ENCODE results near the gene AXDND1. TPM values are rescaled to one million over a fixed set of nuclear protein-coding genes. Genes with fewer than 3 reads are reported as not detected.
"Not testable (repeated sequence)": the region's sequence is repeated elsewhere in the genome, so short reads cannot be mapped to it uniquely, and the experiment has no call there.

Gene AXDND1
- total RNA-seq, 1 experiment from 2014 or later = 0.15 TPM

- Histone ChIP-seq H3K4me1 (ENCODE audit: low read length) (no peaks in the 10 kb centered on the region), H3K4me2 (ENCODE audit: low read depth, low read length, poor library complexity, severe bottlenecking) (no peak overlapping the region), H3K27ac (ENCODE audit: low read length) (no peak overlapping the region), H3K79me2 (ENCODE audit: low read length) (no peaks in the 10 kb centered on the region), H3K36me3 (ENCODE audit: insufficient read depth, low read length) (no peaks in the 10 kb centered on the region), H4K20me1 (ENCODE audit: insufficient read depth, low read depth, low read length) (no peaks in the 10 kb centered on the region), H3K9ac (ENCODE audit: low read length) (no peak overlapping the region), H2AFZ (ENCODE audit: low read length) (no peak overlapping the region), H3K9me2 (replicated peaks; ENCODE audit: insufficient read depth, low read length) (no peaks in the 10 kb centered on the region), H3K9me3 (ENCODE audit: low read length) (no peaks in the 10 kb centered on the region), H3K27me3 (ENCODE audit: low read length) (no peaks in the 10 kb centered on the region), H3K4me3 (ENCODE audit: low read length) (no peak overlapping the region)
- no peak for DNase-seq
These were observed 14.5 kb downstream of the AXDND1 start for GRCh38 chr1:179380299-179380698.

GRCh38 chr1:179384027-179384426, 18.3 kb downstream of the AXDND1 start:
- no peaks in the 10 kb centered on the region for H3K27me3 ChIP-seq (ENCODE audit: low read length)
- no peak overlapping the region for H2AFZ ChIP-seq (ENCODE audit: low read length)
- no peaks in the 10 kb centered on the region for H3K9me3 ChIP-seq (ENCODE audit: low read length)
- no peak overlapping the region for H3K4me2 ChIP-seq (ENCODE audit: low read depth, low read length, poor library complexity, severe bottlenecking)
- no peak overlapping the region for H3K4me3 ChIP-seq (ENCODE audit: low read length)
- H4K20me1 ChIP-seq (ENCODE audit: insufficient read depth, low read depth, low read length) = no peaks in the 10 kb centered on the region
- H3K79me2 ChIP-seq (ENCODE audit: low read length) = no peaks in the 10 kb centered on the region
- no peaks in the 10 kb centered on the region for H3K9me2 ChIP-seq (replicated peaks; ENCODE audit: insufficient read depth, low read length)
- H3K9ac ChIP-seq (ENCODE audit: low read length) = no peak overlapping the region
- no peaks in the 10 kb centered on the region for H3K36me3 ChIP-seq (ENCODE audit: insufficient read depth, low read length)
- no peak for DNase-seq
- H3K4me1 ChIP-seq (ENCODE audit: low read length) = no peaks in the 10 kb centered on the region
- H3K27ac ChIP-seq (ENCODE audit: low read length) = no peak overlapping the region

GRCh38 chr1:179385510-179385909, 19.7 kb downstream of the AXDND1 start:
- H3K9ac ChIP-seq (ENCODE audit: low read length) = no peak overlapping the region
- no peaks in the 10 kb centered on the region for H3K36me3 ChIP-seq (ENCODE audit: insufficient read depth, low read length)

GRCh38 chr1:179393721-179394120, 27.9 kb downstream of the AXDND1 start:
- Histone ChIP-seq H3K27ac (ENCODE audit: low read length) (no peak overlapping the region), H3K4me2 (ENCODE audit: low read depth, low read length, poor library complexity, severe bottlenecking) (no peak overlapping the region), H3K9ac (ENCODE audit: low read length) (no peak overlapping the region), H3K4me3 (ENCODE audit: low read length) (no peak overlapping the region), H3K36me3 (ENCODE audit: insufficient read depth, low read length) (no peaks in the 10 kb centered on the region), H2AFZ (ENCODE audit: low read length) (no peak overlapping the region), H3K79me2 (ENCODE audit: low read length) (no peaks in the 10 kb centered on the region), H3K4me1 (ENCODE audit: low read length) (no peaks in the 10 kb centered on the region), H3K9me2 (replicated peaks; ENCODE audit: insufficient read depth, low read length) (no peaks in the 10 kb centered on the region), H3K9me3 (ENCODE audit: low read length) (0 out of 2 replicates have a peak, but pooled peaks cover 4% of the 10 kb centered on the region), H3K27me3 (ENCODE audit: low read length) (no peaks in the 10 kb centered on the region), H4K20me1 (ENCODE audit: insufficient read depth, low read depth, low read length) (no peaks in the 10 kb centered on the region)
- no peak for DNase-seq

More at GRCh38 chr1:179385510-179385909, 19.7 kb downstream of the AXDND1 start:
- H3K27ac ChIP-seq (ENCODE audit: low read length) = no peak overlapping the region
- no peaks in the 10 kb centered on the region for H3K4me1 ChIP-seq (ENCODE audit: low read length)
- no peak for DNase-seq
- no peaks in the 10 kb centered on the region for H3K9me3 ChIP-seq (ENCODE audit: low read length)
- H3K79me2 ChIP-seq (ENCODE audit: low read length) = no peaks in the 10 kb centered on the region
- no peak overlapping the region for H2AFZ ChIP-seq (ENCODE audit: low read length)
- no peaks in the 10 kb centered on the region for H3K27me3 ChIP-seq (ENCODE audit: low read length)
- no peaks in the 10 kb centered on the region for H4K20me1 ChIP-seq (ENCODE audit: insufficient read depth, low read depth, low read length)
- no peak overlapping the region for H3K4me3 ChIP-seq (ENCODE audit: low read length)
- H3K9me2 ChIP-seq (replicated peaks; ENCODE audit: insufficient read depth, low read length) = no peaks in the 10 kb centered on the region
- H3K4me2 ChIP-seq (ENCODE audit: low read depth, low read length, poor library complexity, severe bottlenecking) = no peak overlapping the region

GRCh38 chr1:179399399-179399798, 33.6 kb downstream of the AXDND1 start:
- not testable (repeated sequence) for H3K9me3 ChIP-seq (ENCODE audit: low read length); H3K36me3 ChIP-seq (ENCODE audit: insufficient read depth, low read length); H3K79me2 ChIP-seq (ENCODE audit: low read length); H4K20me1 ChIP-seq (ENCODE audit: insufficient read depth, low read depth, low read length); H3K4me1 ChIP-seq (ENCODE audit: low read length); H3K4me3 ChIP-seq (ENCODE audit: low read length); H3K27ac ChIP-seq (ENCODE audit: low read length); H3K9me2 ChIP-seq (replicated peaks; ENCODE audit: insufficient read depth, low read length); H3K27me3 ChIP-seq (ENCODE audit: low read length); H2AFZ ChIP-seq (ENCODE audit: low read length); H3K9ac ChIP-seq (ENCODE audit: low read length); DNase-seq; H3K4me2 ChIP-seq (ENCODE audit: low read depth, low read length, poor library complexity, severe bottlenecking)

- H3K9ac ChIP-seq (ENCODE audit: low read length); H3K4me2 ChIP-seq (ENCODE audit: low read depth, low read length, poor library complexity, severe bottlenecking); H3K27me3 ChIP-seq (ENCODE audit: low read length); H3K9me3 ChIP-seq (ENCODE audit: low read length); H3K9me2 ChIP-seq (replicated peaks; ENCODE audit: insufficient read depth, low read length); H2AFZ ChIP-seq (ENCODE audit: low read length); H3K27ac ChIP-seq (ENCODE audit: low read length); H3K4me1 ChIP-seq (ENCODE audit: low read length); DNase-seq; H4K20me1 ChIP-seq (ENCODE audit: insufficient read depth, low read depth, low read length); H3K79me2 ChIP-seq (ENCODE audit: low read length); H3K36me3 ChIP-seq (ENCODE audit: insufficient read depth, low read length); H3K4me3 ChIP-seq (ENCODE audit: low read length): not testable (repeated sequence)
These were observed 52.0 kb downstream of the AXDND1 start for GRCh38 chr1:179417760-179418159.

- not testable (repeated sequence) for H3K9ac ChIP-seq (ENCODE audit: low read length); H4K20me1 ChIP-seq (ENCODE audit: insufficient read depth, low read depth, low read length); H3K9me3 ChIP-seq (ENCODE audit: low read length); H3K27me3 ChIP-seq (ENCODE audit: low read length); H3K4me1 ChIP-seq (ENCODE audit: low read length); H2AFZ ChIP-seq (ENCODE audit: low read length); H3K4me2 ChIP-seq (ENCODE audit: low read depth, low read length, poor library complexity, severe bottlenecking); H3K27ac ChIP-seq (ENCODE audit: low read length); H3K36me3 ChIP-seq (ENCODE audit: insufficient read depth, low read length); H3K9me2 ChIP-seq (replicated peaks; ENCODE audit: insufficient read depth, low read length); H3K79me2 ChIP-seq (ENCODE audit: low read length); DNase-seq; H3K4me3 ChIP-seq (ENCODE audit: low read length)
These were observed 52.9 kb downstream of the AXDND1 start for GRCh38 chr1:179418706-179419105.

GRCh38 chr1:179424610-179425009, 58.8 kb downstream of the AXDND1 start:
- no peaks in the 10 kb centered on the region for H3K79me2 ChIP-seq (ENCODE audit: low read length)
- H2AFZ ChIP-seq (ENCODE audit: low read length) = no peak overlapping the region
- no peaks in the 10 kb centered on the region for H3K9me2 ChIP-seq (replicated peaks; ENCODE audit: insufficient read depth, low read length)
- no peaks in the 10 kb centered on the region for H3K4me1 ChIP-seq (ENCODE audit: low read length)
- no peak overlapping the region for H3K4me2 ChIP-seq (ENCODE audit: low read depth, low read length, poor library complexity, severe bottlenecking)
- no peak overlapping the region for H3K4me3 ChIP-seq (ENCODE audit: low read length)
- H3K9me3 ChIP-seq (ENCODE audit: low read length) = peaks cover 8% of the 10 kb centered on the region
- no peak overlapping the region for H3K9ac ChIP-seq (ENCODE audit: low read length)
- no peak overlapping the region for H3K27ac ChIP-seq (ENCODE audit: low read length)
- H3K27me3 ChIP-seq (ENCODE audit: low read length) = 0 out of 2 replicates have a peak, but pooled peaks cover 2% of the 10 kb centered on the region
- DNase-seq = no peak
- H3K36me3 ChIP-seq (ENCODE audit: insufficient read depth, low read length) = no peaks in the 10 kb centered on the region
- H4K20me1 ChIP-seq (ENCODE audit: insufficient read depth, low read depth, low read length) = no peaks in the 10 kb centered on the region

- Histone ChIP-seq H3K9me2 (replicated peaks; ENCODE audit: insufficient read depth, low read length) (no peaks in the 10 kb centered on the region), H3K4me3 (ENCODE audit: low read length) (no peak overlapping the region), H3K79me2 (ENCODE audit: low read length) (no peaks in the 10 kb centered on the region), H3K36me3 (ENCODE audit: insufficient read depth, low read length) (no peaks in the 10 kb centered on the region), H3K4me1 (ENCODE audit: low read length) (no peaks in the 10 kb centered on the region), H4K20me1 (ENCODE audit: insufficient read depth, low read depth, low read length) (no peaks in the 10 kb centered on the region), H3K27me3 (ENCODE audit: low read length) (0 out of 2 replicates have a peak, but pooled peaks cover 2% of the 10 kb centered on the region), H3K27ac (ENCODE audit: low read length) (no peak overlapping the region), H3K9me3 (ENCODE audit: low read length) (peaks cover 8% of the 10 kb centered on the region), H3K9ac (ENCODE audit: low read length) (no peak overlapping the region), H2AFZ (ENCODE audit: low read length) (no peak overlapping the region), H3K4me2 (ENCODE audit: low read depth, low read length, poor library complexity, severe bottlenecking) (no peak overlapping the region)
- DNase-seq = no peak
These were observed 59.4 kb downstream of the AXDND1 start for GRCh38 chr1:179425186-179425585.
